ENCODE measurements around the gene SERTM2.

Gene SERTM2

DNA sequence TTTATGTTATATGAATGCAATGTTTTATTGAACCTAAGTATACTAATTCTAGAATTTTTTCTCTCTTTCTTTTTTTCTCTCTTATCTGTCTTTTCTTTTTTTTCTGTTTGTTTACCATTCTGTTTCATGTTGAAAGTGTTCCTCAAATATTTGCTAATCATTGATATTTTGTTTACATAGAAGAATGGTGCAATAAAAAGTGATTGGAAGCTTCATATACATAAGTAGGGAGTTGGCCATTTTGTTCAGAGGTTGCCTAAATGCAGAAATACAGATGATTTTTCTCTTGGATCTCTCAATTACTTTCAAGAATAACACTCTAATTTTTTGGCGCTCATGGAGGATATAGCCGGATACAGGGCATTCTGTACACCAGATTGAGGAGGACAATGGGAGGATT lies 5.7 kb upstream of the SERTM2 start:
- no peaks in the 10 kb centered on the region for H3F3A ChIP-seq (ENCODE audit: insufficient read depth)
- no peak overlapping the region for H3K9ac ChIP-seq (ENCODE audit: low read length)
- no peak for TF ChIP-seq EZH2phosphoT487 (conservative IDR thresholded peaks at IDR 0.05; ENCODE audit: low read length)
- TF ChIP-seq CTCF (IDR thresholded peaks at IDR 0.05; ENCODE audit: insufficient read depth, low read length, poor library complexity, severe bottlenecking): no peak
- no peak overlapping the region for H3K4me3 ChIP-seq (ENCODE audit: insufficient read depth, low read length, poor library complexity, severe bottlenecking)
- H3K27me3 ChIP-seq (ENCODE audit: low read length): no peaks in the 10 kb centered on the region
- H3K27ac ChIP-seq (ENCODE audit: low read depth, low read length): no peak overlapping the region
- H4K20me1 ChIP-seq (ENCODE audit: low read depth, low read length): no peaks in the 10 kb centered on the region
- H3K9me2 ChIP-seq (replicated peaks; ENCODE audit: insufficient read depth, low read length): no peaks in the 10 kb centered on the region
- H3K36me3 ChIP-seq (ENCODE audit: low read length): no peaks in the 10 kb centered on the region
- no peaks in the 10 kb centered on the region for H3K79me2 ChIP-seq (ENCODE audit: insufficient read depth, low read length)
- no peaks in the 10 kb centered on the region for H3K9me3 ChIP-seq (ENCODE audit: insufficient read depth, low read length)
- no peak overlapping the region for H3K4me2 ChIP-seq (ENCODE audit: low read depth, low read length, poor library complexity, severe bottlenecking)
- no peak overlapping the region for H2AFZ ChIP-seq (ENCODE audit: low read depth, low read length, severe bottlenecking)

- TF ChIP-seq CTCF (IDR thresholded peaks at IDR 0.05; ENCODE audit: insufficient read depth, low read length, poor library complexity, severe bottlenecking): no peak
- TF ChIP-seq EZH2phosphoT487 (conservative IDR thresholded peaks at IDR 0.05; ENCODE audit: low read length): no peak
- Histone ChIP-seq H3K27me3 (ENCODE audit: low read length) (no peaks in the 10 kb centered on the region), H3K79me2 (ENCODE audit: insufficient read depth, low read length) (no peaks in the 10 kb centered on the region), H3F3A (ENCODE audit: insufficient read depth) (no peaks in the 10 kb centered on the region), H3K27ac (ENCODE audit: low read depth, low read length) (no peak overlapping the region), H3K9me2 (replicated peaks; ENCODE audit: insufficient read depth, low read length) (no peaks in the 10 kb centered on the region), H3K9ac (ENCODE audit: low read length) (no peak overlapping the region), H4K20me1 (ENCODE audit: low read depth, low read length) (no peaks in the 10 kb centered on the region), H3K36me3 (ENCODE audit: low read length) (no peaks in the 10 kb centered on the region), H3K4me2 (ENCODE audit: low read depth, low read length, poor library complexity, severe bottlenecking) (no peak overlapping the region), H3K4me3 (ENCODE audit: insufficient read depth, low read length, poor library complexity, severe bottlenecking) (no peak overlapping the region), H3K9me3 (ENCODE audit: insufficient read depth, low read length) (no peaks in the 10 kb centered on the region), H2AFZ (ENCODE audit: low read depth, low read length, severe bottlenecking) (no peak overlapping the region)
Observed at GRCh38 chrX:111506826-111507225, 4.6 kb upstream of the SERTM2 start.

GRCh38 chrX:111507933-111508332 lies 3.5 kb upstream of the SERTM2 start:
- Histone ChIP-seq H3K27ac (ENCODE audit: low read depth, low read length) (no peak overlapping the region), H4K20me1 (ENCODE audit: low read depth, low read length) (no peaks in the 10 kb centered on the region), H3F3A (ENCODE audit: insufficient read depth) (no peaks in the 10 kb centered on the region), H3K4me2 (ENCODE audit: low read depth, low read length, poor library complexity, severe bottlenecking) (no peak overlapping the region), H3K9me3 (ENCODE audit: insufficient read depth, low read length) (no peaks in the 10 kb centered on the region), H3K27me3 (ENCODE audit: low read length) (no peaks in the 10 kb centered on the region), H3K9ac (ENCODE audit: low read length) (no peak overlapping the region), H2AFZ (ENCODE audit: low read depth, low read length, severe bottlenecking) (no peak overlapping the region), H3K9me2 (replicated peaks; ENCODE audit: insufficient read depth, low read length) (no peaks in the 10 kb centered on the region), H3K79me2 (ENCODE audit: insufficient read depth, low read length) (no peaks in the 10 kb centered on the region), H3K4me3 (ENCODE audit: insufficient read depth, low read length, poor library complexity, severe bottlenecking) (no peak overlapping the region), H3K36me3 (ENCODE audit: low read length) (no peaks in the 10 kb centered on the region)
- no peak for TF ChIP-seq CTCF (IDR thresholded peaks at IDR 0.05; ENCODE audit: insufficient read depth, low read length, poor library complexity, severe bottlenecking)
- no peak for TF ChIP-seq EZH2phosphoT487 (conservative IDR thresholded peaks at IDR 0.05; ENCODE audit: low read length)

DNA sequence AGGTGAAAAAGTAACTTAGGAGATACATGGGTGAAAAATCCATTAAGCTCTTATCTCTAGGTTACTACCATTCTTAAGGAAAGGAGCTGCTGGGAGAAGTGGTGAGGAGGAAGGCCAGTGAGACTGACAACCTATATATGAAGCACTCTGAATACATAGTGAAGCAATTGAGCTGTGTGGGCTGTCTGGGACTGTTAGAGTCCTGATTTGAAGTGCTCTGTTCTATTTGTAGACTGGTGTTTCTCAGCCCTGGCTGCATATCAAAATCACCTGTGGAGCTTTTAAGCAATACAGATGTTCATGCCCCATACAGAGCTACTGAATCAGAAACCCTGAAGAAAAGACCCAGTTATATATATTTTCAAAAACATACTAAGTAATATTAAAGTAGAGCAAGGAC lies 3.9 kb downstream of the SERTM2 start:
- TF ChIP-seq CTCF (IDR thresholded peaks at IDR 0.05; ENCODE audit: insufficient read depth, low read length, poor library complexity, severe bottlenecking) (no peak), EZH2phosphoT487 (conservative IDR thresholded peaks at IDR 0.05; ENCODE audit: low read length) (no peak)
- H2AFZ ChIP-seq (ENCODE audit: low read depth, low read length, severe bottlenecking): no peak overlapping the region
- H3K36me3 ChIP-seq (ENCODE audit: low read length): no peaks in the 10 kb centered on the region
- H4K20me1 ChIP-seq (ENCODE audit: low read depth, low read length): no peaks in the 10 kb centered on the region
- H3K27me3 ChIP-seq (ENCODE audit: low read length): no peaks in the 10 kb centered on the region
- H3K9ac ChIP-seq (ENCODE audit: low read length): no peak overlapping the region
- no peaks in the 10 kb centered on the region for H3K9me2 ChIP-seq (replicated peaks; ENCODE audit: insufficient read depth, low read length)
- H3K79me2 ChIP-seq (ENCODE audit: insufficient read depth, low read length): no peaks in the 10 kb centered on the region
- no peaks in the 10 kb centered on the region for H3F3A ChIP-seq (ENCODE audit: insufficient read depth)
- no peak overlapping the region for H3K4me3 ChIP-seq (ENCODE audit: insufficient read depth, low read length, poor library complexity, severe bottlenecking)
- no peaks in the 10 kb centered on the region for H3K9me3 ChIP-seq (ENCODE audit: insufficient read depth, low read length)
- H3K4me2 ChIP-seq (ENCODE audit: low read depth, low read length, poor library complexity, severe bottlenecking): no peak overlapping the region
- H3K27ac ChIP-seq (ENCODE audit: low read depth, low read length): no peak overlapping the region
